Kidney epithelial cell (primary cell): ENCODE data around the gene SGF29. TPM values are rescaled to one million over a fixed set of nuclear protein-coding genes. Genes with fewer than 3 reads are reported as not detected.
A peak's percentile ranks its signal among the peaks of the same experiment; 100 is the strongest.
"Not testable (repeated sequence)": the region's sequence is repeated elsewhere in the genome, so short reads cannot be mapped to it uniquely, and the experiment has no call there.

Experiments
- DNase-seq: peaks from one replicate; pipeline ENCODE4 v3.0.0-alpha.2; 2010; ENCODE audit warnings: low read depth
- H3K27me3 ChIP-seq: 2 replicates; pipeline ENCODE4 v1.6.0; 2011; ENCODE audit warnings: low read length; ENCODE audit not compliant: control insufficient read depth, insufficient read depth
- H3K36me3 ChIP-seq: 2 replicates; pipeline ENCODE4 v1.5.1; 2011; ENCODE audit warnings: low read length; ENCODE audit not compliant: control insufficient read depth, insufficient read depth
- H3K4me3 ChIP-seq: 2 replicates; pipeline ENCODE4 v1.5.1; 2011; ENCODE audit warnings: low read depth, mild to moderate bottlenecking, control low read depth, low read length
- CTCF ChIP-seq: IDR thresholded peaks from 2 replicates; pipeline ENCODE4 v1.5.1; 2011; ENCODE audit warnings: mild to moderate bottlenecking, moderate library complexity, low read length, control low read depth, inconsistent platforms; ENCODE audit not compliant: insufficient read depth, poor library complexity, severe bottlenecking
- total RNA-seq: library from RNA; depleted of rRNA; stranded (reverse); fragments of >200 nt; gene quantifications from 2 replicates; pipeline ENCODE4 v1.2.3, GENCODE V29; 2015

The SGF29 gene
- total RNA-seq, 1 donor from 2014 or later, result 32.5 TPM

GRCh38 chr16:28596115-28596630 is 42.5 kb downstream of the SGF29 start:
- no peak for TF ChIP-seq CTCF
- DNase-seq, result no peak
- H3K4me3 ChIP-seq, result no peak overlapping the region
- H3K36me3 ChIP-seq, result no peaks in the 10 kb centered on the region
- no peaks in the 10 kb centered on the region for H3K27me3 ChIP-seq

- Histone ChIP-seq H3K4me3 (no peak within 1 kb of the TSS), H3K27me3 (no peaks in the 10 kb centered on the region), H3K36me3 (no peaks in the 10 kb centered on the region)
- peak; percentile 31 for DNase-seq
- TF ChIP-seq CTCF, result no peak
These were observed 43.3 kb downstream of the SGF29 start, which contains the start of gene SULT1A2 for GRCh38 chr16:28596840-28597691. SULT1A2 (minus strand) TSS chr16:28597050; CDS start chr16:28595930, 1,120 bp downstream.

- no peak overlapping the region for H3K4me3 ChIP-seq
- TF ChIP-seq CTCF, result no peak
- DNase-seq, result no peak
- H3K27me3 ChIP-seq, result no peaks in the 10 kb centered on the region
- no peaks in the 10 kb centered on the region for H3K36me3 ChIP-seq
These were observed 44.1 kb downstream of the SGF29 start for GRCh38 chr16:28597692-28598261.

DNA sequence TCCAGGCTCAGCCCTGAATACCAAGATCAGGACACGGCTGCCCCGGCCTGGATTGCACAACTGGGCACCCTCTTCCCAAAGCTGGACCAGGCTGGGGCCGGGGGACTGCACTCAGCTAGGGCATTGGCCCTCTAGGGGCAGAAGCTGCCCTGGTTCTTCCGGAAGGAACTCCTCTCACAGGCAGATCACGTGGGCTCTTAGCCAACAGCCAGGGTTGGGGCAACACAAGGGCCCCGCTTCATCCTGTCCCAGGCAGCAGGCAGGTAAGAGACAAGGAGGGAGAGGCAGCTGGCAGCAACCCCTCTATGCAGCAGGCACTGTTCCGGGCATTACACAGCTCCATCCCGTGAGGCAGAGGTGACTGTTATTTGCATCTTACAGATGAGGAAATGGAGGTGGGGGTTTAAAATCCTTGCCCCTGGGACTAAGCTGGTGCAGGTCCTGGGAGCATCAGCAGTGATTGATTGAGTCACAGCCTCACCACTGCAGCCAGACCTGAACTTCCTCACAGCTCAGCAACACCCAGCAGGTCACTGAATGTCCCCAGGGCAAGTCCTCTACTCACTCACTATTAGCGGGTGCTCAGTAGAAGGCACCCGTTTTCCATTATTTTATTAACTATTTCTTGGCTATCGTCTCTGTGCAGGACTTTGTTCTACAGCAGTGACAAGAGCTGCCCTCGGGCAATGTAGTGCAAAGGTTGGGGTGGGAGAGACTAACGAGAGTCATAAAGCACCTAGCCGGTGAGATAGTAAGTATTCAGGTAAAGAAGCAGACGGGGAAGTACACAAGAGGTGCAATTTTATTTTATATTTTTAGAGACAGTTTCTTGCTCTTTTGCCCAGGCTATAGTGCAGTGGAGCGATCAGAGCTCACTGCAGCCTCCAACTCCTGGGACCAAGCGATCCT is 45.9 kb downstream of the SGF29 start:
- H3K36me3 ChIP-seq, DNase-seq, H3K4me3 ChIP-seq, H3K27me3 ChIP-seq: not testable (repeated sequence)

GRCh38 chr16:28600965-28601364 is 47.2 kb downstream of the SGF29 start:
- not testable (repeated sequence) for DNase-seq, H3K4me3 ChIP-seq, H3K36me3 ChIP-seq, H3K27me3 ChIP-seq

DNA sequence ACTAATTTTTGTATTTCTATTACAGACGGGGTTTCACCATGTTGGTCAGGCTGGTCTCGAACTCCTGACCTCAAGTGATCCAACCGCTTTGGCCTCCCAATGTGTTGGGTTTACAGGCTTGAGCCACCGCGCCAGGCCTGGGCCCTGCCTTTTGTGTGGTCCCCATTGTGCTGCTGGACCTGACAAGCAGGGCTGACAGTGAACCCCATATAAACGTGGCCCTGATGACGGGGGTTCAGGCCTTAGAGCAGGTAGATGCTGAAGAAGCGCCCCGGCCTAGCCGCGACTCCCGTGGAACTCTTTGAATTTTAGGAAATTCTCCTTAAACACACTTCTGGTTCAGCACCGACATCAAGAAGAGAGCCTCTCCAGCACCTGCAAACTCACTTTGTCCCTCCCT is 47.9 kb downstream of the SGF29 start:
- not testable (repeated sequence) for H3K27me3 ChIP-seq, H3K4me3 ChIP-seq, DNase-seq, H3K36me3 ChIP-seq

DNA sequence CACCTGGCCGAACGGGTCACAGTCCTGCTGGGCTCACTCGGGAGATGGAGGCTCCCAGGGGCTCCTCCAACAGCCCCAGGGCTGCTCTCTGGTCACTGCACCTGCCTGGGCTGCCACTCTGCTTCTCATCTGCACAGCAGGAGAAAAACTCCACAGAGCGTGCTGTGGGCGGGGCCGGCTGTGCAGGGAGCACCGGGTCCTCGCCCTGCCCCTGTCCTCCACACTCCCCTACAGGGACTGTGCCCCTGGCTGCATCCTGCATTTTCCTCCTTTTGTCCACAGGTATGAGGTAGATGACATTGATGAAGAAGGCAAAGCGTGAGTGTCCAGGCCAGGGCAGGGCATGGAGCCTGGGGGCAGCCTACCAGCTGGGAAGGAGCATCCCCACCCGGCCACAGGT is 48.3 kb downstream of the SGF29 start:
- H3K36me3 ChIP-seq, H3K4me3 ChIP-seq, DNase-seq, H3K27me3 ChIP-seq: not testable (repeated sequence)
